Fibroblast of upper back skin (primary cell): Measurements from ENCODE around the gene PPDPF.

ENCODE experiments used
- DNase-seq: peaks from one replicate; pipeline ENCODE4 v3.0.0-alpha.2; 2013

PPDPF gene

DNA sequence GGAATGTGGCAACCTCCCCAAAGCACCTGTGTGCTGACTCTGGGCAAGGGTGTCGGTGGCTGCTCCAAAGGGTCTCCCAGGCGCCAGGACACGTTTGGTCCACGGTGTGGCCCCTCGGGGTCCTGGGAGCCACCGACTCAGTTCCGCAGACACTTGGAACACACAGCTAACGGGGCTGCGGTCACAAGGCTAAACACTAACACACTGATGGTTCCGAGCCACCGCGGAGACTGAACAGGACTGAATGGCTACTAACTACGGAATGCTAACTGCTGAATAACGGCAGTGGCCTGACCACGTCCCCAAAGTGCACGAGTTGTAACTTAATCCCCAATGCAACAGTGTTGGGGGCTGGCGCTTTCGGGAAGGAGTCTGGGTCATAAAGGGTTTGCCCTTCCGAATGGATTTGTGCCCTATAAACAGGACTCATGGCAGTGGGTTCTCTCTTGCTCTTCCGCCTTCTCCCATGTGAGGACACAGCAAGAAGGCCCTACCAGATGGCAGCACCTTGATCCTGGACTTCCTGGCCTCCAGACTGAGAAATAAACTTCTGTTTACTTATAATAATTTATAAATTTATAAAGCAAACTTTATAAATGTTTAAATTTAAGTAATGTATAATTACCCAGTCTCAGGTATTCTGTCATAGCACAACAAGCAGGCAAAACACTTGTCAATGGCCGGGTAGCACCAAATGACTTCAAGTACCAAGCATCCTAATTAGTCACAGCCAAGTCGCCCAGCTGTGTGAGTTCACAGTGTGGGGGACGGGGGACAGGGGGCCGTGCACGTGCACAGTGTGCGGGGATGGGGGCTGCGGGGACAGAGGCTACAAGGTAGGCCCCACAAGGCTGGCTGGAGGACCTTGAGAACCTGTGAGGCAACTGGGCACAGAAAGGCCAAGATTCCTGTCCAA is 19.4 kb upstream of the PPDPF start:
- no peak for DNase-seq

DNA sequence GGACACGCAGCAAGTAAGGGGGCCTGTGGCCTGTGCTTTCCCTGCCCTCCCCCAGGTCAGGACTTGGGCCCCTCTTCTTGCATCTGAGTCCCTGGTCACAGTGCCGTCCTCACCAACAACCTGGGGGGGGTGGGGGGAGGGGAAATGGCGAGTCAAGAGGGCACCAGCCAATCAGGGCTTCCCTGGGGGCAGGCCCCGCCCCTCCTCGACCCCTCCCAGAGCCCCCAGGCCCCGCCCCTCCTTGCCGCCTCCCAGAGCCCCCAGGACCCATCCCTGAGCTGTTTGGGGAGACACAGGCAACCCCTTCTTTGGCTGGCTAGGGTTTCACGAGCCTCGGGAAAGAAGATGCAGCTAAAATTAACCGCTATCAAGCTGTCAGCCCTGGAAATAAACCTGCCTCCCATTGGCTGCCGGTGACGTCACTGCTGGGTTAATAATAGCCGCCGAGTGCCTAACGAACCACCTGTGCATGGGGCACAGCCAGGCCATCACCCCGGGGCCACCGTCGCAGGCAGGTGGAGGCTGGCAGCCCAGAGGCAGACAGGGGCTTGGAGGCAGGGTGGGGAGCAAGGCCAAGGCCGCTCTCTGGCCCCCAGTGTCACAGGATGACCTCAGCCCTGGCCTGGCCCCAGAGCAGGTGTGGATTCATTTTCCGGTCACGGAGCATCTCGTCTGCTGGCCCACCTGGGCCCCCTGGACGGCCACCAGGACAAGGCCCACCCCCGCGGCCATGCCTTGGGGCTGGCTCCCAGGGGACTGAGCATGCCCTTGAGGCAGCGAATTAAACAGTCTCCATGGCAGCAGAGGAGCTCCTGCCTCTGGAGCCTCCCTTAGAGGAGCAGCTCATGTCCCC is 18.5 kb upstream of the PPDPF start:
- DNase-seq = no peak

DNA sequence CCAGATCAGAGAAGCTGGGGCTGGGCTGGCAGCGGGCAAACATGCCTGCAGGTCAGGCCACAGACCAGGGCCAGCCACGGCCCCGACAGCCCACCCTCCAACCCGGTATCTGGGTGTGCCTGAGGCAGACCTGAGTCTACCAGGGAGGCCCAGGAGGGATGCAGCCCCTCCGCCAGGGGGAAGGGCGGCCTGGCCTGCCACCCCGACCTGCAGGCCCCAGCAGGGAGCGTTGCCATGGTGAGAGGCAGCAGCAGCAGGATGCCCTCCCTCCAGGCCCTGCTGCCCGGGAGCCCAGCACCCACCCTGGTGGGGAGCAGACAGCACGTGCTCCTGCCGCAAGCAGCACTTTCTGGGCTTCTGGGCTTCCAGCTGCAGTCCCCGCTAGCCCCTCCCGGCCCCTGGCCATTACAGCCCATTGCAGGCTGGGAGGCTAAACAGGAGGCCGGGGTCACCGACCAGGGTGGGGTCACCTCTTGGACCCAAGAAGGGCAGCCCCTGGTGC is 17.8 kb upstream of the PPDPF start:
- DNase-seq = no peak

DNA sequence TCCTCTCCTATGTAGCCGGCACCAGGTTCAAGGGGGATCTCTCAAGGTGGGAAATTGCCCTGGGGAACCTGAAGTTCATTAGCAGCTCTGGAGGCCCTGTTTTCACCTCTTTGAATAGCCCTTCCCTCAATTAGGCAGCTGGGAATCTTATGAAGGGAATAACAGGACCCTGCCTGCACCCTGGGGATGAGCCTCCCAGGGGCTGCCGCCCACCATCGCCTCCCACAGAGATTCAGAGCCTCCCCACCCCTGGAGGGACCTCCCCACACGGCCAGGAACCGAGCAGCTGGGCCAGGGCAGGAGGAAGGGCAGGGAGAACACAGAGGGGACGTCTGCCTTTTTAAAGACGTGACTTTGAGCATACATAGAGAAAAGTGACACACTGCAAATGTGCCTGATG is 17.0 kb upstream of the PPDPF start:
- DNase-seq = no peak

DNA sequence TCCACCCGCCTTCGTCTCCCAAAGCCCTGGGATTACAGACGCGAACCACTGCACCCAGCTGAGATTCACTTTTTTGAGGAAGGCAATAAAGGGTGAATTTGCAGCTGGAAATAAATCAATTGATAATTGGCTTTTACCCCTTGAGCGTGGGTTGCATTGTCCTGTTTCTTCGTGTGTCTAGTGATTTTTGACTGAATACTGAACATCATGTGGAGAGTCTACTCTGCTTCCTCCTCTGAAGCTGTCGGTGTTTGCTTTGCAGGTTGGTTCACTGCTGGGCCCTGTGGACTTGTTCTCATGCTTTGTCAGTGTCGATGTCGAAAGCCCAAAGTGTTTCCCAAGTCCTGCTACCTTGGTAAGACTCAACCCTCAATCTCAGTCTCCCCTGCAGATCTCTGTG is 15.9 kb upstream of the PPDPF start:
- no peak for DNase-seq

DNA sequence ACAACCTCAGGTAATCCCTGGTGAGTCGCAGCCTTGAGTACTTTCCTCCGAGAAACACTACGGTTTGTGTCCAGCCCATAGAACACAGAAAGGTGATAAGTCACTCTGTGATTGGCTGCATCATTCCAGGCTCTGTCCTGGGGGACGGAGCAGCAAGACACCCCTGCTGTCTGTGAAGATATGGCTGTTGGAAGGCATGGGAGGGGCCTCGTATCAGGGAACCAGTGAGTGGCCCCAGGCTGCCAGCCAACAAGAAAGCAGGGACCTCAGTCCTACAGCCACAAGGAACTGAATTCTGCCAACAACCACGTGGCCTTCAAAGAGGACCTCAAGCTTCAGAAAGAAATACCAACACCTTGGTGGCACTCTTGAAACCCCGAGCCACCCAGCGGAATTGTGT is 15.3 kb upstream of the PPDPF start:
- no peak for DNase-seq

DNA sequence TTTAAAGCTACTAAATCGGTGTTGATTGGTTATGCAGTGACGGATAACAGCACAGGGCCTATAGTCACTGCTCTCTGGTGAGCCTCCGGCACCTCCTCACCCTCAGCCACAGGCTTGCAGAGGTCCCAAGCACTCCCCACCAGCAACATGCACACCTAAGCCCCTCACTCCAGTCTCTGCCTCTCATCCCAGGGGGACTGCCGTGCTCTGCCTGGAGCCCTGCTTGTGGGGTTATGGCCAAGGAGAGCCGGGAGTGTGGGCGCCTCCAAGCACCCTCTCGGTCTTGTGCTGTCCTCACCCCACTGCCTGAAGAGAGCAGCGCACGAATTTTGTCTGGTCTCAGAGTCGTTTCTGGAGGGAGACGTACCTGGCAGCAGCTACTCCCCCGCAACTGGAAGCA is 14.8 kb upstream of the PPDPF start:
- DNase-seq = no peak

DNA sequence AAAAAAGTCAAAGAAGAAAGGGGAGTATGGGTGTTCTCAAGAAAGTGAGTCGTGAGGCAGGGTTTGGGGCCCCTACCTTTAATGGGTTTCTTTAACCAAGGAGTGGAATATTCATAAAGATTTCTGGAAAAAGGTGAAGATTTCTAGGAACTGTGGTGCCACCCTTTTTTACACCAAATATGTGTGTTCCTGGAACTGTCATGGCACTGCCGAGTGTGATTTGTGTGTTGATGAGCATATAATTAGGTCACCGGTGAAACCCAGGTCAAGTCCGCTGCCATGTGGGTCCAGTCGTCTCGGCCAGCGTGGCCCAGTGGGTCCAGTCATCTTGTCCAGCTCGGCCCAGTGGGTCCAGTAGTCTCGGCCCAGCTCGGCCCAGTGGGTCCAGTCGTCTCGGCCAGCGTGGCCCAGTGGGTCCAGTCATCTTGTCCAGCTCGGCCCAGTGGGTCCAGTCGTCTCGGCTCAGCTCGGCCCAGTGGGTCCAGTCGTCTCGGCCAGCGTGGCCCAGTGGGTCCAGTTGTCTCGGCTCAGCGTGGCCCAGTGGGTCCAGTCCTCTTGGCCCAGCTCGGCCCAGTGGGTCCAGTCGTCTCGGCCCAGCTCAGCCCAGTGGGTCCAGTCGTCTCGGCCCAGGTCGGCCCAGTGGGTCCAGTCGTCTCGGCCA is 13.4 kb upstream of the PPDPF start:
- no peak for DNase-seq

DNA sequence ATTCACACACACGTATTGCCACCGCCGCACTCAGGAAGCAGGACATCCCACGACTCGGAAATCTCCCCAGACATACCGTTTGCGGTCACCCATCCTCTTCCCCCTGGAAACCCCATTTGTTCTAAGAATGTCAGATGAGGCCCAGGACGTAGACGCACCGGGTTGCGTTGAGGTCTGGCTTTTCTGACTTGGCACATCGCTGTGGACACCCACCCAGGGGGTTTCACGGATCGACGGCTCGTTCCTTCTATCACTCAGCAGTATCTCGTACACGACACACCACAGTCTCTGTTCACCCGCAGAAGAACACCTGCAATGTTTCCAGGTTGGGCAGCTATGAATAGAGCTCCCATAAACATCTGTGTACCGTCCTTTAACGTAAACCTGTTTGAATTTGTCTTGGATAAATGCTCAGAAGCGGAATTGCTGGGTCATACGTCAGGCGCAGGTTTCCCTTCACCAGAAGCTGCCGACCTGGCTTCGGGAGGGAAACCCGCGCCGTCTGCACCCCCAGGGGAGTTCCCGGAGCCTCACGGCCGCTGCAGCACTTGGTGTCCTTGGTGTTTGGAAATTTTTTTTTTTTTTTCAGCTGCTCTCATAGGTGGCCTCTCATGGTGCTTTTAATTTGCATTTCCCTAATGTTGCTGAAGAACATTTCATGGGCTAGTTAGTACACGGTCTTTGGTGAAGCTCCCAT is 12.3 kb upstream of the PPDPF start:
- DNase-seq = no peak

DNA sequence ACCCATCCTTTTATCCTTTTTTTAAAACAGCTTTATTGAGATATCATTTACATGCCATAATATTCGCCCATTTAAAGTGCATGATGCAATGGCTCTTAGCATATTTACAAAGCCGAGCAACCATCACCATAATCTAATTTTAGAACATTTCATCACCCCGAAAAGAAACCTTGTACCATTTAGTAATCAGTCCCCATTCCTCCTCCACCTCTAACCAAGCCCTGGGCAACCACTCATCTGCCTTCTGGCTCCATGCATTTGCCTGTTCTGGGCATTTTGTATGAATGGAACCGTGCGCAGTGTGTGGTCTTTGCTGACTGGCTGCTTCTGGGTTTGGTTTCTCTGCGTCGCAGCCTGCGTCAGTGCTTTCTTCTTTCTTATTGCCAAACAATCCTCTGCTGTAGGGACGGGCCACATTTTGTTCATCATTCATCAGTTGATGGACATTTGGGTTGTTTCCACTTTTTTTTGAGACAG is 11.4 kb upstream of the PPDPF start:
- no peak for DNase-seq

DNA sequence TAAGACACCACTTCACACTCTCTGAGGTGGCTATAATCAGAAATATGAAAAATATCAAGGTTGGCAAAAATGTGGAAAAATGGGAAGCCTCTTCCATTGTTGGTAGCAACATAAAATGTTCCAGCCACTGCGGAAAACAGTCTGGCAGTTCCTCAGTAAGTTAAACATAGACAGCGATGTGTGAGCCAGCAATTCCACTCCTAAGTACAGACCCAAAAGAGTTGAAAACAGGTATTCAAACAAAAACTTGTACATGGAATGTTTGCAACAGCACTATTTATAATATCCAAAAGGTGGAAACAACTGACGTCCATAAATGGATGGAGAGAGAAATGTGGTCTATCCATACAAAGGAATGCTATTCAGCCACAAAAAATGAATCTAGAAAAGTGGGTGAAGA is 7.4 kb upstream of the PPDPF start:
- no peak for DNase-seq

DNA sequence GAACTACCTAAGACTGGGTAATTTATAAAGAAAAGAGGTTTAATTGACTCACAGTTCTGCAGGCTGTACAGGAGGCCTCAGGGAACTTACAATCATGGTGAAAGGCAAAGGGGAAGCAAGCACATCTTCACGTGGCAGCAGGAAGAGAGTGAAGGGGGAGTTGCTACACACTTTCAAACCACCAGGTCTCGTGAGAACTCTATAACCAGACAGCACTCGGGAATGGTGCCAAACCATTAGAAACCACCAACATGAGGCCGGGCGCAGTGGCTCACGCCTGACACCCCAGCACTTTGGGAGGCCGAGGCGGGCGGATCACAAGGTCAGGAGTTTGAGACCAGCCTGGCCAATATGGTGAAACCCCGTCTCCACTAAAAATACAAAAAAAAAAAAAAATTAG is 6.0 kb upstream of the PPDPF start:
- DNase-seq = peak; percentile 9

DNA sequence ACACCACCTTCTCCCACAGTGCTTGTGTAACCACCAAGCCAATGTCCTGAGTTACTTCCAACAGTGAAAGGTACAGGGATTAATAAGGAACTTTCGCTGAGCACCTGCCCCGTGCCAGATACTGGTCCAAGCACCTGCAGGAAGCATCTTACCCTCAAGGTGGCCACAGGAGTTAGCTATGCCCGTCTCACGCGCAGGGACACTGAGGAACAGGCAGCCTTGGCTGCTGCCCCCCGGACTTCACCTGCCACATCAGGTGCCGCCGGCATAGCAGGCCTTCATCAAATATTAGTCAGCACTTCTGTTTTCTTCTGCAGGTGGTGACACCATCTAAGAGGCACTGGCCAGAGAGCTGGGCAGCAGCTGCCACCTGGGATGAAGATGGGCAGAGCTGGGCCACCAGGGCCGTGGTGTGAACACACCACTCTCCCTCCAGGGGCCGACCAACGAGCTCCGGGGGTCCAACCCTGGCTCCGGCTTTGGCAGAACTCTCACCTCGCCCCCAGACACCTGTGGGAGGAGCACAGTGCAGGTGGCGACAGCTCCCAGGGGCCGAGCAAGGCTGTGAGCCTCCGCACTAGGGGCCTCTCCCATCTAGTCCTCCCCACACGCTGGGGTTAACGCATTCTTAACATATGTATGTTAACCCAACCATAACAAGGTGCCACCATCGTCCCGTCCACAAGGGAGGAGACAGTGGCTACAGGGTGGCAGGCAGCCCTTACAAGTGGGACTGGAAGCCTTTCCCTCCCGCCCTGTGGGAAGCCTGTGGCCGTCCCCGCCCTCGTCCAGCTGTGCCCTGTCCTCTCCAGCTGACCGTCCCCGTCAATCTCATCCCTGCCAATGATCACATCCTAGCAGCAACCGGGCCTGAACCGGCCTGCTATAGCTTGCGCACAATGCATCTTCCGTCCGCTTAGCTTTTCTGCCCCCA is 2.9 kb upstream of the PPDPF start:
- no peak for DNase-seq

DNA sequence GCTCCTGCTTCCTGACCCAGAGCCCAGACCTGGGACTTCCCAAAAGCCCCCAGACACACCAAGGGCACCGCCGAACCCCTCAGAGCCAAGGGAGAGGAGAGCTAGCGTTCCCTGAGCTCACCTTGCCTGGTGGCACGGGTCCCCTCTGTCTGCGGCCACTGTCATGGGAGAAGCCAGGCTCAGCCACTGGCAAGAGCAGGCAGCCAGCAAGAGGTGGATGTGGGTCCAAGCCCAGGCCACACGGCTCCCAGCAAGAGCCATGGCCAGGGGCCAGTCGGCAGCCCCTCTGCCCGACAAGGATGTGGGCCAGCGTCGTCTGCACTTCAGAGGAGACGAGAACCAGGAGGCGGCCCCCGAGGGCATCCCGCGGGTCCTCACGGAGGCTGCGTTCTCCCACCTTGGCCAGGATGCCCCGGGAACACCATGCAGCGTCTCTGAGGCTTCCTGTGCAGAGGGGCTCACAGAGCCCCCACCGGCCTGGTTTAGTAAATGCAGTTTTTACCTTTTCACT is 2.2 kb upstream of the PPDPF start:
- no peak for DNase-seq

DNA sequence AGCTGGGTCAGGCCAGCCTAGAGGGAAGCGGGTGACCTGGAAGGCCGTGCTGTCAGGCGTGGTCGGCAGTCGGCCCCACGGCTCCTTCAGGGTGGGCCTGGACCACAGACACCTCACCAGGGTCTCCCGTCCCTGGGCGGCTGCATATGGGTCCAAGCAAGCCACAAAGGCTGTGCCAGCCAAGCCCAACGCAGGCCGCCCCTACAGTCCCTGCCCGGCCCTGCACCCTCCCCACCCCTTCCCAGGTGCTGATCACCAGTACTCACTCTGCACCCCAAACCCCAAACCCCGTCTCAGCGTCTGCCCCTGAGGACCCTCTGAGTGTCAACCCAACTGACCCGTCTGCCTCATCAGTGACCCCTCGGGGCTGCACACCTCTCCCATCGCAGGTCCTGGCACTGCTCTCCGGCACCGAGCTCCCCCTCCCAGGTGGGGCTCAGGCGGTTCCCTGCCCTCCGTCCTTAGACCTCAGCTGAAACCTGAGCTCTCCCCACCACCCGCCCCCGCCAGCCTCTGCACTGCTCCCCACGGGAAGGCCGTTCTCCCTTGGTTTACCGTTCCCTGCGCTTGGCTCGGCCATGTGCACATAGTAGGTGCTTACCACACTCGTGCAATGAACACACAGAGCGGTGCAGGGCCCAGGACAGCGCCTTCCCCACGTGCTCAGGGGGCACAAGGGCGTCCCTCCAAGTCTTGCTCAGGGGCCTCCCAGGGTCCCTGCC is 1.5 kb upstream of the PPDPF start:
- no peak for DNase-seq

DNA sequence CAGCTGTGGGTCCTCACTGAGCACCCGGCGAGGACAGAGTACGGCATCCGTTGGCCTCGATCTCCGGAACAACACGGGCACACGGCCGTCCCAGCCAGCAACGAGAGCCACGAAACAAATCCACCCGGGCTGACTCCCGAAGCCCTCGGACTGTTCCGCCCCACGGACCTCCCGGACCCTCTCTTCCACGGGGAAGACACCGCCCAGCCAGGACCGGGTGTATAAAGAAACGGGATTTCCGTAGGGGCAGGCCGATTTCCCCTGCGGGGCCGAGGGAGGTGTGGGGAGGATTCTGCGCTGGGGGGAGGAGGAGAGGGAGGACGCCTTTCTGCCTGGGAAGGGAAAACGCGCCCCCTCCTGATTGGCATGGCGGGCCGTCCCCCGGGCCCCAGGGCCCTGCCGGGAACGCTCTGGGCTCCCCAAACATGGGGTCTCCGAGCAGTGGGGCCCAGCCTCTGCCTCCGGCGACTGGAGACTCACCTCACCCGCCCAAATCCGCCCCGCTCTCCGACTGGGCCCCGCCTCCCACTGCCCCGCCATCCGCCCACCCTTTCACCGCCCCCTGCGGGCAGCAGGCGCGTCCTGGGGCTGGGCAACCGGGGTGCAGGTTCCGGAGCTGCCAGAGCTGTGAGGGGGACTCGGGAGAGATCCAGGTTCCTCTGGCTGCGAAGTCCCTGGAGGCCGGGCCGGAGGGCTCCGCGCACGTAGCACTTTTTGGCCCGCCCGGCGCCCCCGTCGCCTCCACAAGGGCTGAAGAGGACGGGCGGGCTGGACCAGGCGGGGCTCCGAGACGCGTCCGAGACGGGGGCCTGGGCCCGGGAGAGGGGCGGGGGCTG is 679 bp upstream of the PPDPF start:
- peak; percentile 53 for DNase-seq

DNA sequence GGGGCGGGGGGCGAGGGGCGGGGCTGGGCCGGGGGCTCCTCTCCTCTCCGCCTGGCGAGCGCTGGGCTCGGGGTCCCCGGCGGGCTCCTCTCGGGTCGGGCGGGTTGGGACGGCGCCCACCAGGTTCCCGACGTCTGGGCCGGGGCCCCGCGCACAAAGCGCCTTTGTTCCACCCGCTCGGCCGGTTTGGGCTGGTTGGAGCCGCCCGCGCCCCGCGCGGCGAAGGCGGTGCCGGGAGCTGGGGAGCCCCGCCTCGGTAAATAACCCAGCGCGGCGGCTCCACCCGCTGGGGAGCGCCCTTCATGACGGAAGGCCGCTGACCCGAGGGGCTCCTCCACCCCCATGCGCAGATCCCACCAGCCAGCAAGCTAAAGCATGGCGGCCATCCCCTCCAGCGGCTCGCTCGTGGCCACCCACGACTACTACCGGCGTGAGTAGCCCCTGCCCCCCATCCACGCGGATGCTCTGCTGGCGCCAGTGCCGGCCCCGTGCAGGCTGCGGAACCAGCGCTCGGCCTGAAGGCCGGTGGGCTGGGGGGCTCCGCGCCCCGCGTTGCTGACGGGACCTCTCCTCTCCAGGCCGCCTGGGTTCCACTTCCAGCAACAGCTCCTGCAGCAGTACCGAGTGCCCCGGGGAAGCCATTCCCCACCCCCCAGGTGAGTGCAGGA is 503 bp downstream of the PPDPF start:
- DNase-seq = peak; percentile 52

DNA sequence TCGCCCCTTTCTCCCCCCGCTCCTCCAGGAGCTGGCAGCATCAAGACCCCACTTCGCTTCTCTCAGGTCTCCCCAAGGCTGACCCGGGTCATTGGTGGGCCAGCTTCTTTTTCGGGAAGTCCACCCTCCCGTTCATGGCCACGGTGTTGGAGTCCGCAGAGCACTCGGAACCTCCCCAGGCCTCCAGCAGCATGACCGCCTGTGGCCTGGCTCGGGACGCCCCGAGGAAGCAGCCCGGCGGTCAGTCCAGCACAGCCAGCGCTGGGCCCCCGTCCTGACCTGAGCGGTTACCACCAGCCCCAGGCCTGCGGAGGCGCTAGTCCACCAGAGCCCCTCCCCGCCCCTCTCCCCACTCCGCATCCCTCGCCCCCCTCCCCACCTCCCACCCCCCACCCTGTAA is 1.0 kb downstream of the PPDPF start:
- no peak for DNase-seq
